Stimulated activated CD8-positive, alpha-beta memory T cell treated with anti-CD3 and anti-CD28 coated beads, Interleukin-4, amount 100 ng/mL, for 48 hours (primary cell): ENCODE data around the gene C11orf21.
"Not testable (repeated sequence)": the region's sequence is repeated elsewhere in the genome, so short reads cannot be mapped to it uniquely, and the experiment has no call there.

Experiments used
- DNase-seq: peaks from one replicate; pipeline ENCODE4 v3.0.0-alpha.2; 2020

C11orf21 gene

GRCh38 chr11:2295971-2296912 lies 5.5 kb downstream of the C11orf21 start:
- DNase-seq = peak; percentile 18

DNA sequence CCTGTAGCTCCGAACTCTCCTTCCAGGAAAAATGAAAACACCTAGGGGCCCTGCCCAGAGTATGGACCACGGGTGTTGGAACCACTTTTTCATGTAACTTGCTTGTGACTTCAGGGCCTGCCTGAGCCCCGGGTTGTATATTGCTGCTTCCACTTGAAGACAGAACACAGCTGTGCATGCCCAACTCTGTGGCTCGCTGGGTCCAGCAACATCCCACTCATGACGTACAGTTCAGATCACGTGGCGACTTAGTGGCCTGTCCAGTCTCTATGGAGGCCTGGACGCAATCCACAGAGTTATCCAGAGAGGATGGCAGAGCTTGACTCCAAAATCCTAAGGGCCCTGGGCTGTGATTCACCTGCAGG lies 6.8 kb downstream of the C11orf21 start:
- peak; percentile 19 for DNase-seq

GRCh38 chr11:2293984-2294925 lies 7.5 kb downstream of the C11orf21 start:
- peak; percentile 22 for DNase-seq

DNA sequence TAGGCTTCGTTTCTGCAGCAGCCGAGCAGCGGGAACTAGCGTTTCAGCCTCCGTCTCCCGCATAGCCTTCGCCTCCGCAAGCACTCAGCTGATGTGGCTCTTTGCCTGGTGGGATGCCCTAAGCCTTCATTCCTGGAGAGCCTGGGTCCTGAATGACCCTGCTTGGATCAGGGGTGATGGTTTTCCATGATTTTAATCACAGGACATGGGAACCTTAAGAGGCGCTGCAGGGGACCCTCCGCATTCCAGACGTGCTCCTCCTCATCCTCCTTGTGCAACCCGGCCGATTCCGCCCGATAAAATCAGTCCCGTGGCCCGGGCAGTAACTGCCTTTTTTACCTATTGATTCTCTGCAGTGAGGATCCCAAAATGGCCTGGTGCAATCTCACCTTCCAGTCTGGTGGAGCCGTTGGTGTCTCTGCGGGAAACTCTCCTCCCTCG lies 8.2 kb downstream of the C11orf21 start:
- peak; percentile 16 for DNase-seq

DNA sequence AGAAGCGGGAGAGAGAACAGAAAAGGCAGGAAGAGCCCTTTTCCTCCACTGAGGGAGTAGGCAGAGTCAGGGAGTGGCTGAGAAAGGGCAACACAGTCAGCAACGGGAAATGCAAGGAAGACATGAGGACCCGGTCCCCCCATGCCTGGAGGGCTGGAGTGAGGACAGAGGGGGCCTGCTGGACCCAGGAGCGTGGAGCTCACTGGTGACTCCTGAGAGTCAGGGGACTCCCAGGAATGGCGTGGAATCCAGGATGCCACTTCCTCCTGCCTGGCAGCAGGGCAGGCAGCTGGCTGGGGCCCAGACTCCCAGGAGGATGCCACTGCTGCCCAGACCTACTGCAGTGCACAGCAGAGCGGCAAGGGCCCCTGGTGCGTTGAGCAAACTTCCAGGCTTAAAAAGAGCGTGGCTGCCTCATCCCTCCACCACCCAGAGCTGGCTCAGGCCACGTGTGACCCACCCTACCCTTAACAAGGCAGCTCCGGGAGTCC lies 11.3 kb downstream of the C11orf21 start:
- no peak for DNase-seq

- no peak for DNase-seq
Measured at GRCh38 chr11:2289859-2290258, 11.9 kb downstream of the C11orf21 start.

GRCh38 chr11:2289350-2289749 lies 12.4 kb downstream of the C11orf21 start:
- no peak for DNase-seq

DNA sequence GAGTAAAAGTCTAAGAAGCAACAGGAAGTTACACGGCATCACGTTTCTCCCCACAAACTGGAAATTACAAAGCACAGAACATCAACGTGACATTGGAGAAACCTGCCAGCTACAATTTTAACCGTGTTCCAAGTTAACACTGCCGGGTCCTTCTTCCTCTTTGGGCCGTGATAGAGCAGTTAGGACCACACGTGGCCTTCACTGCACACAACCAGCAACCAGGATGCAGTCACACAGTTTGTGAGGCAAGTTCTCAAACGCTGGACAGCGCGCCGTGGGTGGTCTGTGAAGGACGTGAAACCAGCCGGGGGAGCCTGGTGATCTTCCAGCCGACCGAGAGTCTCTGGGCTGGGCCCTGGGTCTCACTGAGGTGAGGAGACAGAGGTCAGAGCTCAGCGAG lies 14.6 kb downstream of the C11orf21 start:
- DNase-seq = peak; percentile 22

DNA sequence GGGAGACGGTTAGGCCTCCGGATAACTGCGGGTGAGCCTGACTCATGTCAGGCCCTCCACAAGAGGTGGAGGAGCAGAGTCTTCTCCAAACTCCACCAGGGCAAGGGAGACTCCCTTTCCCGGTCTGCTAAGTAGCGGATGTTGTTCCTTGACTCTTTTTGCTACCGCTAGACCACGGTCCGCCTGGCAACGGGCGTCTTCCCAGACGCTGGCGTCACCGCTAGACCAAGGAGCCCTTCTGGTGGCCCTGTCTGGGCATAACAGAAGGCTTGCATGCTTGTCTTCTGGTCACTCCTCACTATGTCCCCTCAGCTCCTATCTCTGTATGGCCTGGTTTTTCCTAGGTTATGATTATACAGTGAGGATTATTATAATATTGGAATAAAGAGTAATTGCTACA lies 15.4 kb downstream of the C11orf21 start:
- not testable (repeated sequence) for DNase-seq

GRCh38 chr11:2280208-2280607 lies 21.5 kb downstream of the C11orf21 start:
- DNase-seq = no peak

DNA sequence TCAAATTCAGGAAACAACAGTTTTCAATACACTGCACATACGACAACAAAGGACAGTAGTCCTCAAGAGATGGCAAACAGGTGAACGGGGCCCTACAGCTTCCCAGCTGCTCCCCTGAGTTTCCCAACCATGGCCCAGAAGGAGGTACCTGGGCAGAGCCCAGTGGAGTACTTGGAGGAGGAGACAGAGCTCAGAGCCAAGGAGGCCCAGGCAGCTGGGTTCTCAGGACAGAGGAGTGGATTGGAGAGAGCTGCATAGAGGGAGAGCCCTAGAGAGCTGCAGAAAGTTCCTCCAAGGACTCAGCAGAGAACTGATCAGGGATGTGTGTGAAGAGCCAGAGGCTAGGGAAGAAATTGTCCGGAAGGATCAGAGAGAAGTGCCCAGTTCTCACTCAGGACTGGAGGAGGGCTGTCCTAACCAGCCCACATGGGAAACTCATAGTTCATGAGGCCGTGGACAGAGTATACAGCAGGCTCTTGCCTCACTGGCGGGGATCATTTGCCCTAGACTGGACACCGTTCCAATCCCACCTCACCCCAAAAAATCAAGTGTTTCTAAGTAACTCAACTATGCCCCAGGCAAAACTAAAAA lies 23.7 kb downstream of the C11orf21 start:
- no peak for DNase-seq

GRCh38 chr11:2277008-2277346 lies 24.7 kb downstream of the C11orf21 start:
- DNase-seq = no peak

GRCh38 chr11:2276280-2277007 lies 25.3 kb downstream of the C11orf21 start:
- DNase-seq = no peak

DNA sequence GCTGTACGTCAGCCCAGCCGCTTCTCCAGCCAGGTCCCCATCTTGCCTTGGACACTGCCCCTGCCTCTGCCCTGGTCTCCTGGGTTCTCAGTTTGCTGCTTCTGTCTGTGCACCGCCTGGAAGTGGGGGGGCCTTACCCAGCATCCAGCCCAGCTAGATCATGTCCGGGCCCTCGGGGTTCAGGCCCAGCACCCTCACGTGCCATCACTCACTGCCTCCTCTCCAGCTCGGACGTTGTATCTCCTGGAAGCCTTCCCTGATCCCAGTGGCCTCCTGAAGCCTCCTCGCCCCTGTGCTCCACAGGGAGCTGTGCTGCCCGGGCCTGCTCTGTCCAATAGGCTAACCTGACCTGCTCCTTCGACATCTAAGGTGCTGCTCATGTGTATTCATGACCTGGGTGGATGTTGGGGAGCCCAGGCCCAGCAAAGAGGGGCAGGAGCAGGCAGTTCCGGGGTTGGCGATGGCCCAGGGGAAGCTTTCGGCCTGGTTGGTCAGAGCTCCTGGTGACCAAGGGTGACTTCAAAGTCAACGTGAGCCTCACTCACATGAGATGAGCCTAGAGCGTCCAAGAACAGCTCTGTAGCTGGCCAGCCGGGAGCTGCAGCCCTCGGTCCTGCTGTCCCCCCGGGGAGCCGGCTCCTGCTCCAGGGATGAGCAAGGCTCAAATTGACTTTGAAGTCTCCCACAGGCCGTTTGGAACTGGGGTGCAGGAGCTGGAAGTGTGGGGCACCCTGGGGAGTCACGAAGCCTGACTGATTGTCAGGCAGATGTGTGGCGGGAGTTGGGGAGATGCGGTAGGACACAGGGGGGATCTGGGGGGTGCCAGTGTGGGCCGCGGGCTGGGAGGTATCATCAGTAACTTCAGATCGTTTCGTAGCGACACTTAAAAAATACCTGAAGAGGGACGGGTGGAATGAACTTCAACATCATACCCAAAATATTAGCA lies 26.1 kb downstream of the C11orf21 start:
- DNase-seq = no peak

DNA sequence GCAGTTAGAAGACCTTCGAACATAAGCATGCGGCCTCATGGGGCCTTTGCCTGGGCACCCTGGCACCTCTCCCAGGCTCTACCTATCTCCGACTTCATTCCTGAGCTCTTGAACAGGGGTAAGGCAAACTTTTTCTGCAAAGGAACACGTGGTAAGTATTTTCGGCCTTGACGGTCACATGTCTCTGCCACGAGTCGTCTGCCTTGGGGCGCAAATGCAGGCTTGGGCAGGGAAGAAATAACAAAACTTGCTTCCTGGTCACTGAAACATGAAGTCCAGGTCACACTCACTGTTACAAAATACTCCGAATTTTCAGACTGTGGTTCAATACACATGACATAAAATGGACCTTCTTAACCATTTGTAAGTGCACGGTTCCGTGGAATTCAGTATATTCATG lies 27.9 kb downstream of the C11orf21 start:
- no peak for DNase-seq

- no peak for DNase-seq
Measured at GRCh38 chr11:2273311-2273710, 28.4 kb downstream of the C11orf21 start.

DNA sequence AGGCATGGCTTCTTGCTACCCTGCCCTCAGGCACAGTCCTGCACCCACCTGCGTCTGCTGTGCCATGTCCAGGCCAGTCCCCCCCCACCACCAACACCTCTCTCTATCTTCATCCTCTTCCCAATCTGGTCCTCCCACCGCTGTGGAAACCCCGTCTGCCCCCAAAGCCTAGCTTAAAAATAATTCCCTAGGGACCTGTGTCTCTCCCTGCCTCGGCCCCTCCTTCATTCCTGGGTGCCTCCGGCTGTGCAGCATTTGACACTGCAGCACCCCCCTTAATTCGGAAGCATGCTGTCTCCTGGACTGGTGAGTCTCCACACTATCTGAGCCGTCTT lies 28.8 kb downstream of the C11orf21 start:
- DNase-seq = no peak

DNA sequence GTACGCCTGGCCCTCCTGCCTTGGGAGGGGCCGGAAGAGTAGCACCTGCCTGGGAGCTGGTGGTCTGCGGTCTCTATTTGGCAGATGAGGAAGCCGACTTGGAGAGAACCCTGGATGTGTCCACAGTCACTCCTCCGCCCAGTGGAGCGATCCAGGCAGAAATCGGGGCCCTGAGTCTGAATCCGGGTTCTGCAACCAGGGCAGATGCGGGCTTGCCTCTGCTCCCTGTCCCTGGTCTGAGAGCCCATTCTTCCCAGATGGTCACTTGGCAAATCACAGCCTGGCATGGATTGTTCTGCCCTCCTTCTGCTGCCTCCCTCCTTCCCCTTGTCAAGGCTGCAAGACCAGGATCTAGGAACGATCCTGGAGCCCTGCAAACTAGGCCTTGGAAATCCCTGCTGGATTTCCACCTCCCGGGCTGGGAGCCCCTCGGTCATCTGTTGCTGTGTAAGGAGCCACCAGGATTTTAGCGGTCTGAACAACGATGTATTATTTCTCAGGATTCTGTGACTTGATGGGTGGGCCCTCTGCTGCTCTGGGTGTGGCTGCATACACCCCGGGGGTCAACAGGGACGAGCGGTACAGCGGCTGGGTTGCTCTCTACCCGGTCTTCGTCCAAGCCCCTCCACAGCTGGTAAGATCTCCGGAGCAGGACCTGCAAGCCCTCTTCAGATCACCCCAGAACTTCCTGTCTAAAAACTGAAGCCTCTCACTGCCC lies 29.3 kb downstream of the C11orf21 start:
- no peak for DNase-seq

- no peak for DNase-seq
Measured at GRCh38 chr11:2271327-2272227, 30.1 kb downstream of the C11orf21 start.

- DNase-seq = peak; percentile 56
Measured at GRCh38 chr11:2271077-2271326, 30.7 kb downstream of the C11orf21 start.
